Uterus (tissue), 4 donors: ENCODE results near the gene WDFY4. TPM values are rescaled to one million over a fixed set of nuclear protein-coding genes. Genes with fewer than 3 reads are reported as not detected.

Source experiments
- DNase-seq, 2 donors: peaks; one replicate each; pipeline ENCODE4 v3.0.0-alpha.2; 2019 to 2020
- H3K27ac ChIP-seq, 2 donors: fragments of 200-600 bp; sonication (generic); 1 replicate in 1 of 2; 2 replicates in 1 of 2; pipeline ENCODE4 v1.5.1; 2016 to 2018
- H3K27me3 ChIP-seq, 2 donors: fragments of 200-600 bp; sonication (generic); one replicate each; pipeline ENCODE4 v1.5.1; 2018 to 2019; ENCODE audit warnings: control low read depth in 1 of 2
- H3K36me3 ChIP-seq, 2 donors: fragments of 200-600 bp; sonication (generic); one replicate each; pipeline ENCODE4 v1.5.1; 2019; ENCODE audit warnings: control low read depth in 1 of 2
- H3K4me1 ChIP-seq, 2 donors: fragments of 200-600 bp; sonication (generic); one replicate each; pipeline ENCODE4 v1.5.1; 2018 to 2019; ENCODE audit warnings: control low read depth in 1 of 2
- H3K4me3 ChIP-seq, 2 donors: fragments of 200-600 bp; sonication (generic); 1 replicate in 1 of 2; 2 replicates in 1 of 2; pipeline ENCODE4 v1.5.1; 2018 to 2019; ENCODE audit warnings: mild to moderate bottlenecking in 1 of 2
- H3K9me3 ChIP-seq, 2 donors: fragments of 200-600 bp; sonication (generic); one replicate each; pipeline ENCODE4 v1.5.1; 2019; ENCODE audit warnings: control low read depth in 1 of 2
- POLR2A ChIP-seq, 2 donors: fragments of 450-650 bp; IDR thresholded peaks; one replicate each; pipeline ENCODE4 v1.6.1; 2016; ENCODE audit warnings: antibody characterized with exemption in 2 of 2, mild to moderate bottlenecking in 1 of 2, moderate library complexity in 1 of 2
- intact Hi-C: fragments of 100-400 bp; cut with DNase I; formaldehyde crosslinking; loops from one replicate; pipeline ENCODE4 v1.15.1; 2023; ENCODE audit warnings: low total_unique reads
- total RNA-seq, 4 donors: library from RNA; depleted of rRNA in 3 of 4; stranded (reverse); fragments of >200 nt in 3 of 4; gene quantifications; one replicate each; pipeline versions ENCODE4 v1.1.0 to v1.2.4, GENCODE V29; 2014 to 2023
- TF ChIP-seq, protein P1 (sequence below), 4 experiments: fragments of 200-600 bp in 2 of 4; fragments of 450-650 bp in 2 of 4; sonication (generic) in 2 of 4; IDR thresholded peaks; one replicate each; pipeline ENCODE4 v1.5.1; 2016 to 2019; ENCODE audit warnings: antibody characterized with exemption in 4 of 4, mild to moderate bottlenecking in 2 of 4, moderate library complexity in 1 of 4
- donor health status: DM: yes; HTN: yes; CAD: no.

Gene WDFY4
- total RNA-seq, 4 donors from 2014 or later, result 0.26 to 5.2 (median 1.2) TPM

DNA sequence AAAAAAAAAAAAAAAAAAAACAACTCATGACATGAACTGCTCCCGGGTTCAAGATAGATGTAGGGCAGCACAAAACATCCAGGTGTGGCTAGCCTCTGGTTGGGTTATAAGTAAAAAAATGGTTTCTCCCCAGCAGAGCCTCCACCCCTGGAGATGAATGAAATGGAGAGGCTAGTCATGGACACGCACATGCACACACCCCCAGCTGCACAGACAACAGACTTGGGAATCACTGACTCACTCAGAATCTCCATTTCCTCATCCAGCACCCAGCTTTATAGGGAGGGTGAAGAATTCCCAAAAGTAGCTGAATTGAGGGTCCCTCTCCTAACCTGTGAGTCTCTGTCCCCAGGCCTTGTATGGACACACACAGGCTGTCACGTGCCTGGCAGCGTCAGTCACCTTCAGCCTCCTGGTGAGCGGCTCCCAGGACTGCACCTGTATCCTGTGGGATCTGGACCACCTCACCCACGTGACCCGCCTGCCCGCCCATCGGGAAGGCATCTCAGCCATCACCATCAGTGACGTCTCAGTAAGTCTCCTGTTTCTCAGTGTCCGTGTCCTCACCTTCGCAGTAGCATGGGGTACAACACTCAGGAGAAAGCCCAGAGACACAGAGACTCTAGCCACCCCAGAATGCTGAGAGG is 290.0 kb downstream of the WDFY4 start:
- Histone ChIP-seq H3K27me3 (no peaks in the 10 kb centered on the region), H3K36me3 (no peaks in the 10 kb centered on the region), H3K4me1 (no peaks in the 10 kb centered on the region), H3K4me3 (no peak overlapping the region), H3K9me3 (no peaks in the 10 kb centered on the region), H3K27ac (no peak overlapping the region)
- TF ChIP-seq POLR2A (IDR thresholded peaks at IDR 0.05), result no peak
- TF ChIP-seq, protein P1, sequence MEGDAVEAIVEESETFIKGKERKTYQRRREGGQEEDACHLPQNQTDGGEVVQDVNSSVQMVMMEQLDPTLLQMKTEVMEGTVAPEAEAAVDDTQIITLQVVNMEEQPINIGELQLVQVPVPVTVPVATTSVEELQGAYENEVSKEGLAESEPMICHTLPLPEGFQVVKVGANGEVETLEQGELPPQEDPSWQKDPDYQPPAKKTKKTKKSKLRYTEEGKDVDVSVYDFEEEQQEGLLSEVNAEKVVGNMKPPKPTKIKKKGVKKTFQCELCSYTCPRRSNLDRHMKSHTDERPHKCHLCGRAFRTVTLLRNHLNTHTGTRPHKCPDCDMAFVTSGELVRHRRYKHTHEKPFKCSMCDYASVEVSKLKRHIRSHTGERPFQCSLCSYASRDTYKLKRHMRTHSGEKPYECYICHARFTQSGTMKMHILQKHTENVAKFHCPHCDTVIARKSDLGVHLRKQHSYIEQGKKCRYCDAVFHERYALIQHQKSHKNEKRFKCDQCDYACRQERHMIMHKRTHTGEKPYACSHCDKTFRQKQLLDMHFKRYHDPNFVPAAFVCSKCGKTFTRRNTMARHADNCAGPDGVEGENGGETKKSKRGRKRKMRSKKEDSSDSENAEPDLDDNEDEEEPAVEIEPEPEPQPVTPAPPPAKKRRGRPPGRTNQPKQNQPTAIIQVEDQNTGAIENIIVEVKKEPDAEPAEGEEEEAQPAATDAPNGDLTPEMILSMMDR (IDR thresholded peaks at IDR 0.05), result no peak
- no peak for DNase-seq
- intact Hi-C loops, result loop anchor here (5.0 kb wide), 1 partner anchor 193 kb away; no protein-coding TSS in a partner anchor

DNA sequence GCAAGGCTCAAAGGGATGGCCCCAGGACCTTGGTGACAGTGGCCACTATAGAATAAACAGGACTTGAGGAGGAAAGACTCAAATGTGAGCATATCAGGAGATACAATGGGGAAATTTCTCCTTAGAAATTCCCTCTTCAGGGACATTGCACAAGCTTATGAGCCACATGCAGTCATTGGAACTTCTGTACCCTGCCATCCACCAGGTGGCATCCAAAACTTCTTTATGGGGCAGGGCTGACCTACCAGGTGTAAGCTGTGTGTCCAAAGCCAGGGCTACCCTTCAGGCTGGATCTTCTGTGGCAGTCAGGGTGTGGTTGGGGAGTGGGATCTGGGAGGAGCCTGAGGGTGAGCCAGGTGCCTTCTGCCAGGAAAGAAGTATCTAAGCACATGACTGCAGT is 291.5 kb downstream of the WDFY4 start:
- Histone ChIP-seq H3K27me3 (no peaks in the 10 kb centered on the region), H3K4me1 (no peaks in the 10 kb centered on the region), H3K9me3 (no peaks in the 10 kb centered on the region), H3K27ac (no peak overlapping the region), H3K4me3 (no peak overlapping the region), H3K36me3 (no peaks in the 10 kb centered on the region)
- intact Hi-C loops, result loop anchor here (5.0 kb wide), 1 partner anchor 191 kb away; no protein-coding TSS in a partner anchor
- no peak for DNase-seq
- TF ChIP-seq POLR2A (IDR thresholded peaks at IDR 0.05), result no peak
- TF ChIP-seq, protein P1 (IDR thresholded peaks at IDR 0.05), result peak in 2 of 4 experiments; percentile 9 to 20

DNA sequence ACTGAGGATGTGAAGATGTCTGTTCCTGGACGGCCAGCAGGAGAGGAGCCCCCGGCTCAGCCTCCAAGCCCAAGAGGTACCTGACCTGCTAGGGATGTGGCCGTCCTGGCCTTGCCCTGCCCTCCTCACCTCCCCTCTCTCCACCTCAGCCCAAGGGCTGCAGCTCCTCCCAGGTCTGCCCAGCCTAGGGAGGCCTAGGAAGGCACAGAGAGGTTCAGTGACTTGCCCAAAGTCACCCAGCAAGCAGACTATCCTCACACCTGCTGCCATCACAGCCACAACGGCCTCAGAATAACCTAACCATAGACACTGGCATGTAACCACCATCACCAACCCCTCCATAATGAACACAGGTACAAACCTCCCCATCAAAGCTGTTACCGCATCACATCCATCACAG is 293.6 kb downstream of the WDFY4 start:
- no peak overlapping the region for H3K4me3 ChIP-seq
- intact Hi-C loops, result loop anchor here (5.0 kb wide), 1 partner anchor 189 kb away; no protein-coding TSS in a partner anchor
- no peaks in the 10 kb centered on the region for H3K36me3 ChIP-seq
- no peaks in the 10 kb centered on the region for H3K9me3 ChIP-seq
- no peaks in the 10 kb centered on the region for H3K4me1 ChIP-seq
- H3K27ac ChIP-seq, result no peak overlapping the region
- no peak for DNase-seq
- no peaks in the 10 kb centered on the region for H3K27me3 ChIP-seq
- TF ChIP-seq, protein P1 (IDR thresholded peaks at IDR 0.05), result no peak
- no peak for TF ChIP-seq POLR2A (IDR thresholded peaks at IDR 0.05)

DNA sequence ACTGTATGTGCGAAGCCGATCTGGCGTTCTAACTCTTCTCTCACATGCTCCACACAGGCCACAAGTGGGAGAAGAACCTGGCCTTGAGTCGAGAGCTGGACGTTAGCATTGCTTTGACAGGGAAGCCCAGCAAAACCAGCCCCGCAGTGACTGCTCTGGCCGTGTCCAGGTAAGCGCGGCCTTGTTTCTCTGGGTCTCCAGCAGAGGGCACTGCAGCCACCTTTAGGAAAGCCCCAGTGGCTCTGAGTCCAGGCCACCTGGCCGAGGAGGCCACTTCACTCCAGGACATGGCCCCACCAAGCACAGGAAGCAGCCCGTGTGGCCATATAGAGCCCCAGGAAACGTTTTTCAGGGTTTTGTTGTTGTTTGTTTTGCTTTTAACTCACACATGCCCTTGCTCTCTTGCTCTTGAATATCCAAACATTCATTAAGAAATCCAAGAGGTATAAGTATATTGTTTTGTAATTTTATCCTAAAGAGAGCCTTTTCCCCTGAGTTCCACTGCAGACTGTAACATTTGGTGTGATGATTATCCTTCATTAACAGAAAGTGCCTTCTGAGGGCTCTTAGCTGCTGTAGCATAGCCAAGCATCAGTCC is 296.7 kb downstream of the WDFY4 start:
- TF ChIP-seq, protein P1 (IDR thresholded peaks at IDR 0.05), result peak; percentile 71 to 79 (median 76)
- no peak for TF ChIP-seq POLR2A (IDR thresholded peaks at IDR 0.05)
- intact Hi-C loops, result no loop called here
- Histone ChIP-seq H3K4me3 (no peak overlapping the region), H3K36me3 (no peaks in the 10 kb centered on the region), H3K27me3 (no peaks in the 10 kb centered on the region), H3K27ac (no peak overlapping the region), H3K9me3 (no peaks in the 10 kb centered on the region), H3K4me1 (no peaks in the 10 kb centered on the region)
- peak; percentile 31 to 63 for DNase-seq

DNA sequence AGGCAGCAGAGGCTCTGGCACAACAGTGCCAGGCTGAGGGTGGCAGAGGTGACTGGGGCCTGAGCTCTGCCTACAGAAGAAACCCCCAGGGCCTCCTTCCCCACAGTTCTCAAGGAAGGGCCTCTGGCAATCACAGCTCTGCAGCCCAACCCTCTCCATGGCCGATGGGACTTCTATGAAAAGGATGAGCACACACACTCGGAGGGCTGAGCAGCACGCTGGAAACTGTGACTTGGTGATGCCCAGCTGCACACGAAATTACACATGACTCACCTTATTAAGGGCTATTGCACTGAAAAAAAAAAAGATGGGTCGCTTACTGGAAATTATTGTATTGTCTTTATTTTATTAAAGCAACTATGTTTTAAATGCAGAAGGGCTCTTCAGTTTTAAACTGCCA is 297.9 kb downstream of the WDFY4 start:
- intact Hi-C loops, result no loop called here
- TF ChIP-seq, protein P1 (IDR thresholded peaks at IDR 0.05), result no peak
- no peak for TF ChIP-seq POLR2A (IDR thresholded peaks at IDR 0.05)
- no peaks in the 10 kb centered on the region for H3K9me3 ChIP-seq
- H3K27me3 ChIP-seq, result no peaks in the 10 kb centered on the region
- no peak overlapping the region for H3K27ac ChIP-seq
- H3K4me3 ChIP-seq, result no peak overlapping the region
- H3K4me1 ChIP-seq, result no peaks in the 10 kb centered on the region
- no peak for DNase-seq
- no peaks in the 10 kb centered on the region for H3K36me3 ChIP-seq
